Activated CD4-positive, alpha-beta T cell treated with anti-CD3 and anti-CD28 coated beads, Interleukin-2, amount 10 ng/mL, durations not matched to agents 7 days and 5 days (primary cell): ENCODE results near the gene PRKN. TPM values are rescaled to one million over a fixed set of nuclear protein-coding genes. Genes with fewer than 3 reads are reported as not detected.
"Not testable (repeated sequence)": the region's sequence is repeated elsewhere in the genome, so short reads cannot be mapped to it uniquely, and the experiment has no call there.

Source experiments
- CTCF ChIA-PET: fragments of 350-600 bp; sonication (Branson Sonifier 250); formaldehyde crosslinking; loops from one replicate; lab custom pipeline; 2021; ENCODE audit warnings: antibody characterized with exemption; lab: Charles Lee
- POLR2A ChIA-PET: fragments of 350-600 bp; sonication (Branson Sonifier 250); formaldehyde crosslinking; loops from one replicate; lab custom pipeline; 2021; ENCODE audit warnings: antibody characterized with exemption; lab: Charles Lee
- DNase-seq: peaks from one replicate; pipeline ENCODE4 v3.0.0-alpha.2; 2020
- H3K27ac Mint-ChIP-seq: one replicate; pipeline ENCODE4 v1.8.0; 2021; ENCODE audit warnings: mild to moderate bottlenecking, moderate library complexity, mixed read lengths
- H3K27me3 Mint-ChIP-seq: one replicate; pipeline ENCODE4 v1.8.0; 2021; ENCODE audit warnings: mixed read lengths
- H3K36me3 Mint-ChIP-seq: one replicate; pipeline ENCODE4 v1.8.0; 2021; ENCODE audit warnings: low read depth, mixed read lengths
- H3K4me1 Mint-ChIP-seq: one replicate; pipeline ENCODE4 v1.8.0; 2021; ENCODE audit warnings: mixed read lengths
- H3K4me3 Mint-ChIP-seq: one replicate; pipeline ENCODE4 v1.8.0; 2021; ENCODE audit warnings: mild to moderate bottlenecking, moderate library complexity, mixed read lengths
- H3K9me3 Mint-ChIP-seq: one replicate; pipeline ENCODE4 v1.8.0; 2021; ENCODE audit warnings: mixed read lengths
- total RNA-seq, 2 experiments: library from RNA; stranded (reverse); gene quantifications; one replicate each; pipeline ENCODE4 v1.2.3, GENCODE V29; 2021

PRKN gene
- total RNA-seq, 2 experiments from 2014 or later: 0.77 to 0.94 TPM

DNA sequence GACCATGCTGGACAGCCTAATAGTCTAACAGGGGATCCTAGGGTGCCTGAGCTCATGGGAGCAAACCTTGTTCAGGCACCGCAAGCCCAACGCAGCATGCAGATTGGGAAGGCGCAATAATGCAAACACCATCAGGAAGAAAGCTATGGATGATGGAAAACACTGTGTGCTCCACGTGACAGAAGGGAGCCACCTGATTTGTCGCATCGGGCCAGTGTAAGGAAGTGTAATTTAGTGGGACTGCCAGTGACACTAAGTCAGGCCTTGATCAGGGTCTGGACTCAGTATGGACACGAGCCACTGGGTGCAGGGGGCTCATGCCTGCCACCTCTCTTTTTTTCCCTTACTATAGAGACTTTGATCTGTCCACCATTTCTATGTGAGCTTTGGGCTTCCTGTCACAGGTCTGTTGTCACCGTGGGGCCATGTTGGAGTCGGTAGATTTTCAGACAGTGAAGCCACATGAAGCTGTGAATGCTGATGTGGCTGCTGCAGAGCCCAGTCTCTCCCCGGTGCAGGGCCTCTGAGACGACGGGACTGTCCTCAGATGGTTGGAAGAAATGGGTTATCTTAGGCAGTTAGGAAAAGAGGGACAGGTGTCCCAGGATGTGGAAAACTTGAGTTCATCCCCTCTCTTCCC is 1379.5 kb downstream of the PRKN start:
- H3K4me1 Mint-ChIP-seq: peaks cover 4% of the 10 kb centered on the region
- H3K27ac Mint-ChIP-seq: no peak overlapping the region
- DNase-seq: no peak
- no peak overlapping the region for H3K4me3 Mint-ChIP-seq
- H3K27me3 Mint-ChIP-seq: no peaks in the 10 kb centered on the region
- no peaks in the 10 kb centered on the region for H3K36me3 Mint-ChIP-seq
- ChIA-PET POLR2A (no interaction called here), CTCF (no interaction called here)
- H3K9me3 Mint-ChIP-seq: no peaks in the 10 kb centered on the region

DNA sequence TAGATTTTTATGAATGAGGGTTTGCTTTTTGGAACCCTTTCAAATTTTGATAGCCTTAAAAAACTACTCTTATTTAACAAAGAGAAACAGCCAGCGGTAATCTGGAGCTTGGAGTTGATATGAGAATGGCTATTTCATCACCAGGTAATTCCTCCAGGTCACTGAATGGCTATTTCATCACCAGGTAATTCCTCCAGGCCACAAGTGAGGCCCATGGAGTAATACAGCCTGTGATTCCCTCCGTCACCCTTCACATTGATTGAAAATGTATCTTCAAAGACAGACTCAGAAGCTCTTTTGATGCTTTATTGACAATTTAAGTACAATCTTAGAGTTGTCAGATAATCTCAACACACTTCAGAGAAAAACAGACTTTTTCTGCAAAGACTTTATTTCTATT is 1380.4 kb downstream of the PRKN start:
- CTCF ChIA-PET: no interaction called here
- Mint-ChIP-seq H3K27ac (no peak overlapping the region), H3K9me3 (no peaks in the 10 kb centered on the region)

DNA sequence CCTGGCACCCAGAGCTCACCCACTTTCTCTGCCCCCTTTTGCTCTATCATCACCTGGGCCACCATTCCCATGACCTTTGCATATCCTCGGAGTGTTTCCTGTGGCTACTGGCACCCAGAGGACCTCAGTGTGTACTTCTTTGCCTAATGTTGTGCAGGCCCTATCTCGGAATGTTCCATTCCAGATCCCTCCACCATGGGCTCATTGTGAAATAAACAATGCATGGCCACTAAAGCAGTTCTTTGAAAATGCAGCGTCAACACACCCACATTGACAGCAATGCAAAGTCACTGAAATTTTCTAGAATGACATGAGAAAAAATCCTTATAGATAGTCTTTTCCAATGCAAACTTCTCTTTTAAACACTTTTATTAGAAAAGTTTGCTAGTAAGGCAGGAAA is 1380.8 kb downstream of the PRKN start:
- Mint-ChIP-seq H3K27me3 (no peaks in the 10 kb centered on the region), H3K4me1 (peaks cover 1% of the 10 kb centered on the region), H3K36me3 (no peaks in the 10 kb centered on the region), H3K4me3 (no peak overlapping the region), H3K9me3 (no peaks in the 10 kb centered on the region), H3K27ac (no peak overlapping the region)
- ChIA-PET POLR2A (no interaction called here), CTCF (no interaction called here)
- no peak for DNase-seq

More for the DNA sequence above, 1380.4 kb downstream of the PRKN start:
- H3K27me3 Mint-ChIP-seq: no peaks in the 10 kb centered on the region
- H3K36me3 Mint-ChIP-seq: no peaks in the 10 kb centered on the region
- peaks cover 4% of the 10 kb centered on the region for H3K4me1 Mint-ChIP-seq
- no peak overlapping the region for H3K4me3 Mint-ChIP-seq
- POLR2A ChIA-PET: no interaction called here
- DNase-seq: no peak

- H3K27me3 Mint-ChIP-seq: no peaks in the 10 kb centered on the region
- no peak for DNase-seq
- no peak overlapping the region for H3K4me3 Mint-ChIP-seq
- no peaks in the 10 kb centered on the region for H3K9me3 Mint-ChIP-seq
- ChIA-PET CTCF (no interaction called here), POLR2A (no interaction called here)
- no peak overlapping the region for H3K27ac Mint-ChIP-seq
- H3K4me1 Mint-ChIP-seq: no peaks in the 10 kb centered on the region
- no peaks in the 10 kb centered on the region for H3K36me3 Mint-ChIP-seq
Measured at GRCh38 chr6:161344626-161345025, 1382.9 kb downstream of the PRKN start.

DNA sequence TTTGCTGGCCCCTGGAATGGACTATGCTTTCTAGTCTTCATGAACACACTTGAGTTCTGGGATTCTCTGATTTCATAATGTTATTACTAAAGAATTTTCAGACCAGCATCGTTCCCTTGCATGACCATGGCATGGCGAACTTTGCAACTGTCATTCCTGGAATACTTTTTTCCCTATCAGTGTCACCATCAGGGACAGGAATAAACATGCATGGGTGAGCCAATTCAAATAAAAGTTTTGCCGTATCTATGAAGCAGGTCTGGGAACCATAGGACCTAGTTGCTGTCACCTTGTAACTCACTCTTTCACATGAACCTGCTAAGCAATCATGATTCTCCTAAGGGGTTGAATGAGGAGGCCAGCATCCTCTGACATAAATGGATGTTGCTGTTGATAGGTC is 1385.5 kb downstream of the PRKN start:
- no peak for DNase-seq
- Mint-ChIP-seq H3K36me3 (no peaks in the 10 kb centered on the region), H3K9me3 (no peaks in the 10 kb centered on the region), H3K27me3 (no peaks in the 10 kb centered on the region), H3K27ac (no peak overlapping the region), H3K4me3 (no peak overlapping the region), H3K4me1 (no peaks in the 10 kb centered on the region)
- CTCF ChIA-PET: no interaction called here
- POLR2A ChIA-PET: interaction anchor here (0.6 kb wide), 1 partner anchor 8 kb away, joined by 3 read pairs; no protein-coding TSS in a partner anchor

DNA sequence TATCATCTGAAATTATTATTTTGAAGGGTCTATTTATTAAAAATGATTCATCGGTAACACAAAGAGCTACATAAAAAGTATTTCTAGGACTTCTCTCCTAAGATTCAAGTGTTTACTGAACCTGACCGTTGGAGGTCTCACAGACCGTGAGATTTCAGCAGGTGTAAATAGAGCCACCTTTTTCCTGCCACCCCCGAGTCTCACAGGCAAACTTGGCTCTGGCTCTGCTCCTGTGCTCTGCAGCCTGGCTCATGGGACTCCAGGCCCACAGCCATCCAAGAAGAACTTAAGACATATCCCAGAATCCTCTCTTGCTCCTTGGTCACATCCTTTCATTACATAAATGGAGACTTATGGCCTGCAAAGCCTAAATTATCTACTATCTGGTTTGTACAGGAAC is 1385.9 kb downstream of the PRKN start:
- Mint-ChIP-seq H3K4me3 (no peak overlapping the region), H3K27me3 (no peaks in the 10 kb centered on the region), H3K4me1 (no peaks in the 10 kb centered on the region), H3K27ac (no peak overlapping the region), H3K36me3 (no peaks in the 10 kb centered on the region), H3K9me3 (no peaks in the 10 kb centered on the region)
- ChIA-PET POLR2A (interaction anchor here (0.6 kb wide), 1 partner anchor 9 kb away, joined by 3 read pairs; no protein-coding TSS in a partner anchor), CTCF (no interaction called here)
- no peak for DNase-seq

- CTCF ChIA-PET: no interaction called here
- H3K4me1 Mint-ChIP-seq: no peaks in the 10 kb centered on the region
- H3K9me3 Mint-ChIP-seq: no peaks in the 10 kb centered on the region
- no peak for DNase-seq
- no peak overlapping the region for H3K4me3 Mint-ChIP-seq
- H3K36me3 Mint-ChIP-seq: no peaks in the 10 kb centered on the region
- H3K27me3 Mint-ChIP-seq: no peaks in the 10 kb centered on the region
- POLR2A ChIA-PET: no interaction called here
- H3K27ac Mint-ChIP-seq: no peak overlapping the region
Measured at GRCh38 chr6:161338015-161338414, 1389.6 kb downstream of the PRKN start.

DNA sequence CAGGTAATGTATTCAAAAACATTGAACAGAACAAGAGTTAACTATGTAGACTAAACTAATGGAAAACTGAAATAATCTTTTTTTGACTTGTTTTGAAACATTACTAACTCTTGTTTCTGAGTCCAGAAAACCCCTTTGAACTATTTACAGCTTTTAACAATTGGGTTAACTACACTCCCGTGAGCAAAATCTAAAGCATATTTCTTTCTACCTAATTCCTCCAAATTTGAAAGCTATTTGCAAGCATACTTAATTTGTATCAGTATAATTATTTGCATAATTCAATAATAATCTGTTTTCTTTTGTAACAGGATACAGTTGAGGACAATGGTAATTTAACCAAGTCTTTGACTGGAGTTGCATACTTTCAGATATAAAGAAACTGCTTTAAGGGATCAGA is 1391.1 kb downstream of the PRKN start:
- no peaks in the 10 kb centered on the region for H3K36me3 Mint-ChIP-seq
- no peaks in the 10 kb centered on the region for H3K4me1 Mint-ChIP-seq
- no peaks in the 10 kb centered on the region for H3K27me3 Mint-ChIP-seq
- no peak overlapping the region for H3K27ac Mint-ChIP-seq
- no peaks in the 10 kb centered on the region for H3K9me3 Mint-ChIP-seq
- no peak for DNase-seq
- POLR2A ChIA-PET: no interaction called here
- CTCF ChIA-PET: no interaction called here
- H3K4me3 Mint-ChIP-seq: no peak overlapping the region

GRCh38 chr6:161333410-161333809 is 1394.2 kb downstream of the PRKN start:
- Mint-ChIP-seq H3K4me1 (no peaks in the 10 kb centered on the region), H3K4me3 (no peak overlapping the region), H3K9me3 (peaks cover 3% of the 10 kb centered on the region), H3K36me3 (no peaks in the 10 kb centered on the region), H3K27ac (no peak overlapping the region), H3K27me3 (no peaks in the 10 kb centered on the region)
- ChIA-PET POLR2A (no interaction called here), CTCF (no interaction called here)
- DNase-seq: no peak

- not testable (repeated sequence) for H3K27me3 Mint-ChIP-seq, H3K9me3 Mint-ChIP-seq, H3K36me3 Mint-ChIP-seq
Measured at GRCh38 chr6:161331402-161332081, 1396.0 kb downstream of the PRKN start.

DNA sequence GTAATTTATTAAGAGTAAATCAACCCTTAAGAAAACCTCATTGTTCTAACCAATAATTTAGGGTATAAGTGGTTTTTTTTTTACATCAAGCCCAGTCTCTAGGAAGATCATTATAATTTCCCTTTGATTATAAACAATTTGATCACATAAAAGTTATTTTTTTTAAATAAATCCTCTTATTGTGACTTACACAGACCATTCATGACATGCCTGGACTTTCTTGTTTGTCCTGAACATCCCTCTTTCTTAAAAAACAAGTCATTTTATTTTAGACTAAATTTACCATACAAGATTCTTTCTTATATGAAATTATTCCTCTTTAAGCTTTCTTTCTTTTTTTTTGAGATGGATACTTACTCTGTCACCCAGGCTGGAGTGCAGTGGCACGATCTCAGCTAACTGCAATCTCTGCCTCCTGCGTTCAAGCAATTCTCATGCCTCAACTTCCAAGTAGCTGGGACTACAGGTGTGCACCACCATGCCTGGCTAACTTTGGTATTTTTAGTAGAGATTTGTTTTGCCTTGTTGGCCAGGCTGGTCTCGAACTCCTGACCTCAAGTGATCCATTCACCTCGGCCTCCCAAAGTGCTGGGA is 1400.1 kb downstream of the PRKN start:
- peaks cover 14% of the 10 kb centered on the region for H3K9me3 Mint-ChIP-seq
- H3K36me3 Mint-ChIP-seq: no peaks in the 10 kb centered on the region
- H3K4me1 Mint-ChIP-seq: no peaks in the 10 kb centered on the region
- ChIA-PET CTCF (no interaction called here), POLR2A (no interaction called here)
- no peak overlapping the region for H3K27ac Mint-ChIP-seq
- H3K27me3 Mint-ChIP-seq: no peaks in the 10 kb centered on the region
- H3K4me3 Mint-ChIP-seq: no peak overlapping the region
- no peak for DNase-seq

More at GRCh38 chr6:161331402-161332081, 1396.0 kb downstream of the PRKN start:
- DNase-seq, H3K4me3 Mint-ChIP-seq, H3K27ac Mint-ChIP-seq, POLR2A ChIA-PET, CTCF ChIA-PET, H3K4me1 Mint-ChIP-seq: not testable (repeated sequence)

GRCh38 chr6:161319231-161319630 is 1408.3 kb downstream of the PRKN start:
- POLR2A ChIA-PET: no interaction called here
- no peak overlapping the region for H3K4me3 Mint-ChIP-seq
- CTCF ChIA-PET: no interaction called here

GRCh38 chr6:161318456-161318855 is 1409.1 kb downstream of the PRKN start:
- Mint-ChIP-seq H3K9me3 (peaks cover 4% of the 10 kb centered on the region), H3K4me3 (no peak overlapping the region), H3K36me3 (no peaks in the 10 kb centered on the region), H3K4me1 (no peaks in the 10 kb centered on the region), H3K27ac (no peak overlapping the region), H3K27me3 (no peaks in the 10 kb centered on the region)
- ChIA-PET POLR2A (no interaction called here), CTCF (no interaction called here)
- DNase-seq: no peak

More at GRCh38 chr6:161319231-161319630, 1408.3 kb downstream of the PRKN start:
- H3K36me3 Mint-ChIP-seq: no peaks in the 10 kb centered on the region
- no peaks in the 10 kb centered on the region for H3K27me3 Mint-ChIP-seq
- H3K9me3 Mint-ChIP-seq: peaks cover 4% of the 10 kb centered on the region
- no peak overlapping the region for H3K27ac Mint-ChIP-seq
- no peak for DNase-seq
- H3K4me1 Mint-ChIP-seq: no peaks in the 10 kb centered on the region
